Gastroesophageal sphincter (tissue), 4 donors: Measurements from ENCODE around the gene PHLPP1. TPM values are rescaled to one million over a fixed set of nuclear protein-coding genes. Genes with fewer than 3 reads are reported as not detected.

Experiments
- ATAC-seq: fragments of 150-250 bp; one replicate; pipeline ENCODE4 v1.9.1; 2016; ENCODE audit warnings: mild to moderate bottlenecking, moderate library complexity
- H3K27ac ChIP-seq, 4 donors: fragments of 200-600 bp; sonication (generic) in 3 of 4; 1 replicate in 3 of 4; 2 replicates in 1 of 4; pipeline ENCODE4 v1.5.1; 2016 to 2019
- H3K27me3 ChIP-seq: fragments of 200-600 bp; sonication (generic); one replicate; pipeline ENCODE4 v1.5.1; 2019
- H3K36me3 ChIP-seq, 2 donors: fragments of 200-600 bp; sonication (generic); one replicate each; pipeline ENCODE4 v1.5.1; 2019; ENCODE audit warnings: control low read depth in 1 of 2
- H3K4me1 ChIP-seq, 3 donors: fragments of 200-600 bp; sonication (generic); 1 replicate in 2 of 3; 2 replicates in 1 of 3; pipeline ENCODE4 v1.5.1; 2016 to 2019; ENCODE audit warnings: control low read depth in 2 of 3
- H3K4me3 ChIP-seq, 2 donors: fragments of 200-600 bp; sonication (generic); one replicate each; pipeline ENCODE4 v1.5.1; 2019; ENCODE audit warnings: mild to moderate bottlenecking in 1 of 2, moderate library complexity in 1 of 2
- H3K9me3 ChIP-seq, 3 donors: fragments of 200-600 bp; sonication (generic); one replicate each; pipeline ENCODE4 v1.5.1; 2017 to 2019; ENCODE audit warnings: control low read depth in 2 of 3
- CTCF ChIP-seq, 4 experiments: fragments of 200-600 bp in 2 of 4; fragments of 450-650 bp in 2 of 4; sonication (generic) in 1 of 4; IDR thresholded peaks; one replicate each; pipeline ENCODE4 v1.5.1; 2017 to 2019; ENCODE audit warnings: antibody characterized with exemption in 4 of 4, mild to moderate bottlenecking in 2 of 4, moderate library complexity in 2 of 4
- EP300 ChIP-seq: sonication (generic); formaldehyde crosslinking; IDR thresholded peaks from one replicate; pipeline ENCODE4 v1.6.1; 2017; ENCODE audit warnings: antibody characterized with exemption, mild to moderate bottlenecking
- POLR2A ChIP-seq, 2 donors: fragments of 450-650 bp; IDR thresholded peaks; one replicate each; pipeline ENCODE4 v1.6.1; 2017; ENCODE audit warnings: antibody characterized with exemption in 2 of 2, mild to moderate bottlenecking in 2 of 2, moderate library complexity in 1 of 2
- POLR2AphosphoS5 ChIP-seq: sonication (generic); formaldehyde crosslinking; IDR thresholded peaks from one replicate; pipeline ENCODE4 v1.6.1; 2017; ENCODE audit warnings: antibody characterized with exemption
- WGBS, 2 donors: methylation state at CpG; one replicate each; pipeline ENCODE4 v1.1.5; 2018; ENCODE audit warnings: low coverage in 1 of 2; 5-methylcytosine and 5-hydroxymethylcytosine counted together
- total RNA-seq, 4 donors: library from RNA; depleted of rRNA; stranded (reverse); fragments of >200 nt; gene quantifications; one replicate each; pipeline ENCODE4 v1.1.0, GENCODE V29; 2016

Gene PHLPP1
- total RNA-seq, 4 donors from 2014 or later = 10.8 to 19.1 (median 16.3) TPM

GRCh38 chr18:62952807-62953206, 237.5 kb downstream of the PHLPP1 start:
- H3K27ac ChIP-seq = no peak overlapping the region
- no peaks in the 10 kb centered on the region for H3K27me3 ChIP-seq
- ATAC-seq = no peak
- no peaks in the 10 kb centered on the region for H3K36me3 ChIP-seq
- H3K4me3 ChIP-seq = no peak overlapping the region
- no peaks in the 10 kb centered on the region for H3K9me3 ChIP-seq
- 76 to 84% methylated on average over 4 of the region's 4 CpGs for WGBS, 2 donors
- TF ChIP-seq EP300 = no peak
- TF ChIP-seq CTCF (IDR thresholded peaks at IDR 0.05) = no peak
- TF ChIP-seq POLR2A (IDR thresholded peaks at IDR 0.05) = no peak
- TF ChIP-seq POLR2AphosphoS5 = no peak
- H3K4me1 ChIP-seq = peaks cover 0 to 7% (median 0%) of the 10 kb centered on the region in 3 donors

DNA sequence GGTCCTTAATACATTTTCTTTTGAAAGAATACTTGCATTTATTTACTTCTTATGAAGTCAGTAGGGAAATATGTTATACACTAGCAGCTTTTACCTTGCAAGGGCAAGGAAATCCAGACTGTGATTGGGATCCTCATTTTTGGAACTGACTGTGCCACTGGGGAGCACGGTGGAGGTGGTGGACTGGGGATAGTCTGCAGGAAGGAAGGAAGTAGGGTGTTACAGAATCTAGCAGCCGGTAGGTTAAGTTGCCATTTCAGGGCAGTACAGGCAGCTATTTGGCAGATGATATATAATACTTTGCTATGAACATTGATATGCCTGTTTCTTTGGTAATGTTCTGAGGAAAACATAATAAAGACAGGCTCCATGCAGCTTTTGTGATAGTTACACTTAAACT, 238.3 kb downstream of the PHLPP1 start:
- Histone ChIP-seq H3K4me1 (peaks cover 0 to 7% (median 0%) of the 10 kb centered on the region in 3 donors), H3K27ac (no peak overlapping the region), H3K27me3 (no peaks in the 10 kb centered on the region), H3K36me3 (no peaks in the 10 kb centered on the region), H3K4me3 (no peak overlapping the region), H3K9me3 (no peaks in the 10 kb centered on the region)
- WGBS, 2 donors = 28 to 38% methylated on average over 2 of the region's 2 CpGs
- TF ChIP-seq POLR2A (IDR thresholded peaks at IDR 0.05) (no peak), POLR2AphosphoS5 (no peak), CTCF (IDR thresholded peaks at IDR 0.05) (no peak), EP300 (no peak)
- no peak for ATAC-seq

GRCh38 chr18:62954366-62954765, 239.0 kb downstream of the PHLPP1 start:
- Histone ChIP-seq H3K27me3 (no peaks in the 10 kb centered on the region), H3K36me3 (no peaks in the 10 kb centered on the region), H3K9me3 (no peaks in the 10 kb centered on the region), H3K4me3 (no peak overlapping the region), H3K4me1 (peaks cover 0 to 7% (median 0%) of the 10 kb centered on the region in 3 donors), H3K27ac (no peak overlapping the region)
- ATAC-seq = no peak
- WGBS, 2 donors = 65 to 86% methylated on average over 2 of the region's 2 CpGs
- no peak for TF ChIP-seq POLR2A (IDR thresholded peaks at IDR 0.05)
- no peak for TF ChIP-seq POLR2AphosphoS5
- no peak for TF ChIP-seq EP300

- TF ChIP-seq POLR2AphosphoS5 = no peak
- peak in 3 of 4 experiments; percentile 38 to 58 (median 47) for TF ChIP-seq CTCF (IDR thresholded peaks at IDR 0.05)
- H3K9me3 ChIP-seq = no peaks in the 10 kb centered on the region
- no peaks in the 10 kb centered on the region for H3K27me3 ChIP-seq
- no peak for ATAC-seq
- peaks cover 0 to under 1% of the 10 kb centered on the region in 2 donors for H3K36me3 ChIP-seq
- no peak overlapping the region for H3K27ac ChIP-seq
- no peak overlapping the region for H3K4me3 ChIP-seq
- H3K4me1 ChIP-seq = peaks cover 0 to 7% (median 0%) of the 10 kb centered on the region in 3 donors
- WGBS, 2 donors = 71 to 79% methylated on average over 5 to 8 of the region's 9 CpGs
These were observed 242.6 kb downstream of the PHLPP1 start for GRCh38 chr18:62957885-62958472.

- H3K27ac ChIP-seq = no peak overlapping the region
- 91 to 100% methylated on average over 3 of the region's 3 CpGs for WGBS, 2 donors
- TF ChIP-seq EP300 = no peak
- TF ChIP-seq POLR2AphosphoS5 = no peak
- TF ChIP-seq CTCF (IDR thresholded peaks at IDR 0.05) = no peak
- no peak for TF ChIP-seq POLR2A (IDR thresholded peaks at IDR 0.05)
- H3K27me3 ChIP-seq = no peaks in the 10 kb centered on the region
- ATAC-seq = no peak
- no peaks in the 10 kb centered on the region for H3K9me3 ChIP-seq
- H3K4me3 ChIP-seq = no peak overlapping the region
- H3K36me3 ChIP-seq = peaks cover 0 to 15% of the 10 kb centered on the region in 2 donors
- H3K4me1 ChIP-seq = no peaks in the 10 kb centered on the region
These were observed 244.1 kb downstream of the PHLPP1 start for GRCh38 chr18:62959481-62959880.
